ENCODE data around the gene AMBP.

The AMBP gene

DNA sequence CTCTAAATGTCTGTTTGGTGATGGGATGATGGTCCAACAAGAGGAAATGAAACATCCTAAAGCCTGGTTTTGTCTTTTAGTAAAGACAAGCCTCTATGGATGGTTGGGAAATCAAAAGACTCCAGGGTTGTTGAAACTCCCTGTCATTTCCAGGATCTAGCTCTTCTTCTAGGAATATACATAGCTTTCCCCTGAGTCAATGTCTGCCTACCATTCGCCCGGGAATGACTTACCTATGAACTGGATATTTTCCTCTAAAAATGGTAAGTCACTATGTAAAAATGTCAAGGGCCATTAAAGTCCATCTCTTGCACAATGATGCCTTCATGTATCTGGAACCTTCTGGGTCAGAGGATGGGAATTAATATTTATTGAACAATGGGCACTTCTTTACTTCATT is 32.1 kb upstream of the AMBP start:
- Histone ChIP-seq H3K4me3 (ENCODE audit: low read depth in 1 of 2, low read length in 2 of 2) (no peak overlapping the region), H3K9ac (ENCODE audit: low read depth in 1 of 2, low read length in 2 of 2) (no peak overlapping the region), H3K9me3 (ENCODE audit: control insufficient read depth in 1 of 2, low read length in 2 of 2) (no peaks in the 10 kb centered on the region), H3K4me1 (ENCODE audit: control insufficient read depth in 1 of 2, insufficient read depth in 2 of 2, low read length in 2 of 2) (peaks cover 0 to 5% of the 10 kb centered on the region in 2 donors), H3K27me3 (ENCODE audit: control insufficient read depth in 1 of 2, insufficient read depth in 2 of 2, low read length in 2 of 2) (no peaks in the 10 kb centered on the region), H3K36me3 (ENCODE audit: control insufficient read depth in 1 of 2, insufficient read depth in 2 of 2, low read length in 2 of 2) (no peaks in the 10 kb centered on the region), H3K27ac (ENCODE audit: low read depth, low read length) (no peak overlapping the region)

DNA sequence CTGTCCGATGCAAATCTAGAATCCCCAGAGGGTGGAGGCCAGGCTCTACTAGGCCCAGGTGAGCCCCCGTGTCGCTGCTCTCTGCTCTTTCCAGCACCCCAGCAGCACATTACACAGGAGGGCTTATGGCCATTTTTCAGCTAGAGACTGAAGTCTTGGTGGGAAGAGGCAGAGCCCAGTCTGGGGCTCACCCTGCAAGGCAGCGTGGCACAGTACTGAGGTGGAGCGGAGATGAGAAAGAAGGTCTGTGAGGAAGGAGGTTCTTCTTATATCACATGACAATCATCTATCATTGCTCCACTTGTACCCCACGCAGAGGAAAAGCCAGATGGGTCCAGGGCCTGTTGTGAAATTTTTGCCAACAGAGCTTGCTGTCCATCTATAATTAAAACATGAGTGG is 31.0 kb upstream of the AMBP start:
- no peaks in the 10 kb centered on the region for H3K36me3 ChIP-seq (ENCODE audit: control insufficient read depth in 1 of 2, insufficient read depth in 2 of 2, low read length in 2 of 2)
- peaks cover 0 to 5% of the 10 kb centered on the region in 2 donors for H3K4me1 ChIP-seq (ENCODE audit: control insufficient read depth in 1 of 2, insufficient read depth in 2 of 2, low read length in 2 of 2)
- H3K9me3 ChIP-seq (ENCODE audit: control insufficient read depth in 1 of 2, low read length in 2 of 2): no peaks in the 10 kb centered on the region
- no peak overlapping the region for H3K9ac ChIP-seq (ENCODE audit: low read depth in 1 of 2, low read length in 2 of 2)
- no peaks in the 10 kb centered on the region for H3K27me3 ChIP-seq (ENCODE audit: control insufficient read depth in 1 of 2, insufficient read depth in 2 of 2, low read length in 2 of 2)
- H3K27ac ChIP-seq (ENCODE audit: low read depth, low read length): no peak overlapping the region
- no peak overlapping the region for H3K4me3 ChIP-seq (ENCODE audit: low read depth in 1 of 2, low read length in 2 of 2)

DNA sequence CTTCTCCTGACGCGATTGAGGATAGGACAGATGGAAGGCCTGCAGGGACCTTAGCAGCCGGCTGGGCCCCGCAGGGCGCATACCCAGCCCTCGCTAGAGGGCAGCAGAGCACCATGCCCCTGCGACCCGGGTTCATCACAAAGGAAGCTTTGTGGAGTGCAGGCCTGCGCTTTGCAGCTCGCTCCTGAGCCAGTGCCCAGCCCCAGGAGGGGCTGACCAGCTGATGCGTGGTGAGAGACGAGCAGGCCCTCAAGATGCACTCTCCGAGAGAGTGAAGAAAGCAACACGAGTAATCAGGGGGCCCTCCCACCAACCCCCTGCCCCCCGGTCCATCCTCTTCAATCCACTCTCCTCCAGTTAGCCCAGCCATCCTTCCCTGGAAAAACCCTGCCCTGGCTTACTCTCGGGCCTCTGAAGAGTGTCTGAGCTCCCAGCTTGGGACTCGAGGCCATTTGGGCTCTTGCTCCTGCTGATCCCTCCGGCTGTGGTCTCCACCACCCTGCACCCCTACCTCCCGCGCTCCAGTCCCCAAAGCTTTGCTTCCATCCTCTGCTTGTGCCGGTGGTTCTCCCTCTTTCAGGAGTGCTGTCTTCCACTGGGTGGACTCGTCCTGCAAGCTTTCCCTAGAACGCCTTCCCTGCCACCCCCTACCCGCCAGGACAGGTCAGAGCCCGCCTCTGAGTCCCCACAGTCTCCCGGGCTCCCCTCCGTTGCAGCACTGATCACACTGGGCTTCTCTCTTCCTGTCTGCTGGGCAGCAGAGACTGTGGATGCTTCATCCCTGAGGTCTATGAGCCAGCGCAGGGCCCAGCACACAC is 30.1 kb upstream of the AMBP start:
- Histone ChIP-seq H3K9ac (ENCODE audit: low read depth in 1 of 2, low read length in 2 of 2) (no peak overlapping the region), H3K9me3 (ENCODE audit: control insufficient read depth in 1 of 2, low read length in 2 of 2) (no peaks in the 10 kb centered on the region), H3K4me3 (ENCODE audit: low read depth in 1 of 2, low read length in 2 of 2) (no peak overlapping the region), H3K27ac (ENCODE audit: low read depth, low read length) (no peak overlapping the region), H3K4me1 (ENCODE audit: control insufficient read depth in 1 of 2, insufficient read depth in 2 of 2, low read length in 2 of 2) (peaks cover 0 to 1% of the 10 kb centered on the region in 2 donors), H3K27me3 (ENCODE audit: control insufficient read depth in 1 of 2, insufficient read depth in 2 of 2, low read length in 2 of 2) (no peaks in the 10 kb centered on the region), H3K36me3 (ENCODE audit: control insufficient read depth in 1 of 2, insufficient read depth in 2 of 2, low read length in 2 of 2) (no peaks in the 10 kb centered on the region)

DNA sequence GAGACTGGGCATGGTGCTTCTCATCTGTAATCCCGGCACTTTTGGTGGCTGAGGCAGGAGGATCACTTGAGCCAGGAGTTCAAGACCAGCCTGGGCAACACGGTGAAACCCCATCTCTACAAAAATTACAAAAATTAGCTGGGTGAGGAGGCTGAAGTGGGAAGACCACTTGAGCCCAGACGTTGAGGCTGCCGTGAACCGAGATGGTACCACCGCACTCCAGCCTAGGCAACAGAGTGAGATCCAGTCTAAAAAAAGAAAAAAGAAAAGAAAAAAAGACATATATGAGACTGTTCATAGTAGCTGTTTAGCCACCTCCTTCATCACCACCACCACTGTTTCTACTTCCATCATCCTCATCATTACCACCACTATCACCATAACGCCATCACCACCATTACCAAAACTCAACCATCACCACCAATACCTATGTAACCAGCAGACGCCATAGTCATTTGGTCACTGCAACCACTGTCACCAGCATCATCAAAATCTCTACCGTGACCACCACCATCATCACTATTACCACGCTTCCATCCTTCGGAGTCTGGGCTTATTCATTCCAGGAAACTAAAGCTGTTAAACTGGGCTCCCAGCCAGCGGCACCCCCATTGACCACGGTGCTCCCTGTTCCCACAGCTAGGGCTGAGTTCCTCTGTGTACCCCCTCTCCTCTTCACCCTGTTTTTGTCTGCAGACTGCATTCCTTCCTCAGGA is 29.3 kb upstream of the AMBP start:
- Histone ChIP-seq H3K36me3 (ENCODE audit: control insufficient read depth in 1 of 2, insufficient read depth in 2 of 2, low read length in 2 of 2) (no peaks in the 10 kb centered on the region), H3K27me3 (ENCODE audit: control insufficient read depth in 1 of 2, insufficient read depth in 2 of 2, low read length in 2 of 2) (no peaks in the 10 kb centered on the region), H3K9me3 (ENCODE audit: control insufficient read depth in 1 of 2, low read length in 2 of 2) (no peaks in the 10 kb centered on the region), H3K4me3 (ENCODE audit: low read depth in 1 of 2, low read length in 2 of 2) (no peak overlapping the region), H3K9ac (ENCODE audit: low read depth in 1 of 2, low read length in 2 of 2) (no peak overlapping the region), H3K27ac (ENCODE audit: low read depth, low read length) (no peak overlapping the region), H3K4me1 (ENCODE audit: control insufficient read depth in 1 of 2, insufficient read depth in 2 of 2, low read length in 2 of 2) (no peaks in the 10 kb centered on the region)

- Histone ChIP-seq H3K27me3 (ENCODE audit: control insufficient read depth in 1 of 2, insufficient read depth in 2 of 2, low read length in 2 of 2) (no peaks in the 10 kb centered on the region), H3K36me3 (ENCODE audit: control insufficient read depth in 1 of 2, insufficient read depth in 2 of 2, low read length in 2 of 2) (no peaks in the 10 kb centered on the region), H3K4me1 (ENCODE audit: control insufficient read depth in 1 of 2, insufficient read depth in 2 of 2, low read length in 2 of 2) (peaks cover 0 to 3% of the 10 kb centered on the region in 2 donors), H3K9me3 (ENCODE audit: control insufficient read depth in 1 of 2, low read length in 2 of 2) (peaks cover 0 to 3% of the 10 kb centered on the region in 2 donors), H3K4me3 (ENCODE audit: low read depth in 1 of 2, low read length in 2 of 2) (no peak overlapping the region), H3K9ac (ENCODE audit: low read depth in 1 of 2, low read length in 2 of 2) (no peak overlapping the region), H3K27ac (ENCODE audit: low read depth, low read length) (no peak overlapping the region)
Measured at GRCh38 chr9:114105236-114105635, 27.1 kb upstream of the AMBP start.

DNA sequence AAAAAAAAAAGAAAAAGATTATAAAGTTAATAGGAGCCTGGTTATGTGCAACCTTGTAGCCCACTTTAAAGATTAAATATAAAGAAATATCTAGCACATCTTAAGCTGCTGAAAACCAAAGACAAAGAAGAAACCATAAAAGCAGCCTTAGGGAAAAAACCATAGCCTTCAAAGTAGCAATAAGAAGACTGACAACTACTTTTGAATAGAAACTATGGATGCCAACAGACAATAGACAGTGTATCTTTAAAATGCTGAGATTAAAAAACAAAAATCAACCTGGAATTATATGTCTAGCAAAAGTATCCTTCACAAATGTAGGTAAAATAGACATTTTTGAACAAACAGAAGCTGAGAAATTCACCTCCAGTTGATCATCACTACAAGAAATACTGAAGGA is 24.4 kb upstream of the AMBP start:
- H3K9me3 ChIP-seq (ENCODE audit: control insufficient read depth in 1 of 2, low read length in 2 of 2): peaks cover 0 to 3% of the 10 kb centered on the region in 2 donors
- H3K9ac ChIP-seq (ENCODE audit: low read depth in 1 of 2, low read length in 2 of 2): no peak overlapping the region
- no peaks in the 10 kb centered on the region for H3K27me3 ChIP-seq (ENCODE audit: control insufficient read depth in 1 of 2, insufficient read depth in 2 of 2, low read length in 2 of 2)

GRCh38 chr9:114100536-114100935 is 22.4 kb upstream of the AMBP start:
- H3K27ac ChIP-seq (ENCODE audit: low read depth, low read length): no peak overlapping the region
- H3K9me3 ChIP-seq (ENCODE audit: control insufficient read depth in 1 of 2, low read length in 2 of 2): peaks cover 0 to 3% of the 10 kb centered on the region in 2 donors

More for the DNA sequence above, 24.4 kb upstream of the AMBP start:
- Histone ChIP-seq H3K4me3 (ENCODE audit: low read depth in 1 of 2, low read length in 2 of 2) (no peak overlapping the region), H3K27ac (ENCODE audit: low read depth, low read length) (no peak overlapping the region), H3K4me1 (ENCODE audit: control insufficient read depth in 1 of 2, insufficient read depth in 2 of 2, low read length in 2 of 2) (peaks cover 9% of the 10 kb centered on the region in 2 donors), H3K36me3 (ENCODE audit: control insufficient read depth in 1 of 2, insufficient read depth in 2 of 2, low read length in 2 of 2) (no peaks in the 10 kb centered on the region)

GRCh38 chr9:114099669-114100270 is 21.7 kb upstream of the AMBP start:
- H3K4me3 ChIP-seq (ENCODE audit: low read depth in 1 of 2, low read length in 2 of 2): no peak overlapping the region
- H3K27ac ChIP-seq (ENCODE audit: low read depth, low read length): no peak overlapping the region
- peaks cover 9 to 14% of the 10 kb centered on the region in 2 donors for H3K4me1 ChIP-seq (ENCODE audit: control insufficient read depth in 1 of 2, insufficient read depth in 2 of 2, low read length in 2 of 2)
- H3K9ac ChIP-seq (ENCODE audit: low read depth in 1 of 2, low read length in 2 of 2): no peak overlapping the region
- peaks cover 1 to 9% of the 10 kb centered on the region in 2 donors for H3K36me3 ChIP-seq (ENCODE audit: control insufficient read depth in 1 of 2, insufficient read depth in 2 of 2, low read length in 2 of 2)
- no peaks in the 10 kb centered on the region for H3K27me3 ChIP-seq (ENCODE audit: control insufficient read depth in 1 of 2, insufficient read depth in 2 of 2, low read length in 2 of 2)
- H3K9me3 ChIP-seq (ENCODE audit: control insufficient read depth in 1 of 2, low read length in 2 of 2): peaks cover 0 to 3% of the 10 kb centered on the region in 2 donors

More at GRCh38 chr9:114100536-114100935, 22.4 kb upstream of the AMBP start:
- H3K36me3 ChIP-seq (ENCODE audit: control insufficient read depth in 1 of 2, insufficient read depth in 2 of 2, low read length in 2 of 2): peaks cover 0 to 1% of the 10 kb centered on the region in 2 donors
- H3K4me1 ChIP-seq (ENCODE audit: control insufficient read depth in 1 of 2, insufficient read depth in 2 of 2, low read length in 2 of 2): peaks cover 9 to 14% of the 10 kb centered on the region in 2 donors
- H3K9ac ChIP-seq (ENCODE audit: low read depth in 1 of 2, low read length in 2 of 2): no peak overlapping the region
- H3K4me3 ChIP-seq (ENCODE audit: low read depth in 1 of 2, low read length in 2 of 2): no peak overlapping the region
- no peaks in the 10 kb centered on the region for H3K27me3 ChIP-seq (ENCODE audit: control insufficient read depth in 1 of 2, insufficient read depth in 2 of 2, low read length in 2 of 2)

DNA sequence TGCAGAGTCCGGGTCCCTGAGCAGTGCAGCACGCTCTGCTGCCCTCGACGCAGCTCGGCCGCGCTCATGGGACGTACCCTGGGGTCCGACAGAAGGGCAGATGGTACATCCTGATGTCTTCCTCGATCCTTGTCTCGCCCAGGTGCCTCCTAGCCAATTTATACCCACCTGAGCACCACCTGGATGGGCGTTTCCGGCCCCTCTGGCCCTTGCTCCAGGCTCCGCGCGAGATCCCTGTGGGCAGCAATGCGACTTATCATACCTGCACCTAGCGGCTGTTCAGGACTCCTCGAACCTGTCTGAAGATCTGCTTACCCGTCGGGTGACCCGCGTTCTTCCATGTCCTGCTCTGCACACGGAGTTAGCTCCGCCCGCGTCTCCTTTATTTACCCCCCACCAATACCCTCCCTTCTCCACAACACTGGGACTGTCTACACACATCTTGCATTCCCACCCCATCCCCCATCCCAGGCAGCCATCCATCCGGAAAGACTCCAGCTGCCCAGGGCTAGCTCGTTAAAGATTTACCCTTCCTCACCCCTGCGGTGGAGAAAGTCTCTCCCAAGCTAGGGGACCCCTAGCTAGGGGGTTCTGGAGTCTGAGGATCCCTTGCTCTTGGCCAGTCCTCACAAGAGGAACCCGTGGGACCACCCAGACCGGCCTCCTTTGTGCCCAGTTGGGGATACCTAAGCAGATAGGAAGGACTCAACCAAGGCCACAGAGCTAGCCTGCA is 21.0 kb upstream of the AMBP start, which contains the start of gene KIF12:
Gene KIF12 (minus strand): TSS at position 357 of the 733 bp plus-strand sequence. CDS start 16 bp downstream, at position 341.
- Histone ChIP-seq H3K36me3 (ENCODE audit: control insufficient read depth in 1 of 2, insufficient read depth in 2 of 2, low read length in 2 of 2) (peaks cover 4 to 16% of the 10 kb centered on the region in 2 donors), H3K27ac (ENCODE audit: low read depth, low read length) (peak within 1 kb of the TSS; percentile 74), H3K9me3 (ENCODE audit: control insufficient read depth in 1 of 2, low read length in 2 of 2) (peaks cover 0 to 3% of the 10 kb centered on the region in 2 donors), H3K4me1 (ENCODE audit: control insufficient read depth in 1 of 2, insufficient read depth in 2 of 2, low read length in 2 of 2) (peaks cover 9 to 14% of the 10 kb centered on the region in 2 donors), H3K27me3 (ENCODE audit: control insufficient read depth in 1 of 2, insufficient read depth in 2 of 2, low read length in 2 of 2) (no peaks in the 10 kb centered on the region), H3K4me3 (ENCODE audit: low read depth in 1 of 2, low read length in 2 of 2) (peak within 1 kb of the TSS; percentile 64 to 70), H3K9ac (ENCODE audit: low read depth in 1 of 2, low read length in 2 of 2) (peak within 1 kb of the TSS; percentile 53 to 69)
